Endothelial cell of umbilical vein (primary cell): Measurements from ENCODE around the gene JAML. TPM values are rescaled to one million over a fixed set of nuclear protein-coding genes. Genes with fewer than 3 reads are reported as not detected.

Experiments
- BruUV-seq: library from RNA; stranded (reverse); fragments of 400-500 nt; replicated peaks from 2 replicates; lab custom pipeline; 2021; lab: Mats Ljungman, UMichigan
- CTCF ChIA-PET: fragments of 300-600, 350-600 bp; sonication (Branson Sonifier 250); formaldehyde crosslinking; loops from one replicate; lab custom pipeline; 2021; ENCODE audit warnings: antibody characterized with exemption, inconsistent platforms; lab: Charles Lee
- POLR2A ChIA-PET: fragments of 300-600, 350-600 bp; sonication (Branson Sonifier 250); formaldehyde crosslinking; loops from one replicate; lab custom pipeline; 2021; ENCODE audit warnings: antibody characterized with exemption, inconsistent platforms; lab: Charles Lee
- DNase-seq: peaks from one replicate; pipeline ENCODE4 v3.0.0-alpha.2; 2011; ENCODE audit warnings: low read depth, low spot score
- FAIRE-seq: peaks from 2 replicates; lab custom pipeline; 2011; peaks lifted over from hg19 to GRCh38; lab: Jason Lieb, UNC
- H2AFZ ChIP-seq: 2 replicates; pipeline ENCODE4 v1.6.0; 2012; ENCODE audit warnings: low read depth, low read length, control low read depth, inconsistent platforms
- H3K27ac ChIP-seq: 2 replicates; pipeline ENCODE4 v1.5.1; 2011; ENCODE audit warnings: low read depth, mild to moderate bottlenecking, control low read depth, low read length, moderate library complexity; ENCODE audit not compliant: insufficient read depth
- H3K27me3 ChIP-seq, 2 experiments: 2 replicates each; pipeline versions ENCODE4 v1.6.0 to v1.6.1; 2011; ENCODE audit warnings: low read length in 2 of 2, mixed read lengths in 1 of 2; ENCODE audit not compliant: control insufficient read depth in 2 of 2, insufficient read depth in 2 of 2
- H3K36me3 ChIP-seq, 2 experiments: 2 replicates in 1 of 2; 3 replicates in 1 of 2; pipeline ENCODE4 v1.5.1; 2011; ENCODE audit warnings: low read length in 2 of 2, mild to moderate bottlenecking in 1 of 2, moderate library complexity in 1 of 2; ENCODE audit not compliant: control insufficient read depth in 2 of 2, insufficient read depth in 2 of 2; ENCODE audit errors: extremely low read depth in 1 of 2
- H3K4me1 ChIP-seq: 3 replicates; pipeline ENCODE4 v1.5.1; 2011; ENCODE audit warnings: mild to moderate bottlenecking, low read length; ENCODE audit not compliant: control insufficient read depth, insufficient read depth; ENCODE audit errors: extremely low read depth
- H3K4me2 ChIP-seq: 2 replicates; pipeline ENCODE4 v1.6.1; 2011; ENCODE audit warnings: low read length, control low read depth, mixed read lengths; ENCODE audit not compliant: insufficient read depth
- H3K4me3 ChIP-seq, 3 experiments: fragments of 200-600 bp in 1 of 3; sonication (generic), shearing (Covaris generic) in 1 of 3; replicated peaks in 1 of 3; 2 replicates each; pipeline ENCODE4 v1.5.1; 2011 to 2016; ENCODE audit warnings: control low read depth in 3 of 3, low read length in 3 of 3, mild to moderate bottlenecking in 2 of 3, inconsistent platforms in 1 of 3, low read depth in 1 of 3, moderate library complexity in 1 of 3; ENCODE audit not compliant: insufficient read depth in 1 of 3
- H3K79me2 ChIP-seq: 2 replicates; pipeline ENCODE4 v1.6.0; 2012; ENCODE audit warnings: low read length, inconsistent platforms; ENCODE audit not compliant: control insufficient read depth, insufficient read depth
- H3K9ac ChIP-seq: replicated peaks from 2 replicates; pipeline ENCODE3; 2011; ENCODE audit warnings: low read length, control low read depth; ENCODE audit not compliant: insufficient read depth; ENCODE audit errors: extremely low read depth
- H3K9me1 ChIP-seq: replicated peaks from 3 replicates; pipeline ENCODE4 v1.6.0; 2011; ENCODE audit warnings: mild to moderate bottlenecking, low read length; ENCODE audit not compliant: control insufficient read depth, insufficient read depth; ENCODE audit errors: extremely low read depth
- H3K9me3 ChIP-seq: replicated peaks from 2 replicates; pipeline ENCODE4 v1.5.1; 2012; ENCODE audit warnings: low read length, inconsistent platforms; ENCODE audit not compliant: control insufficient read depth, insufficient read depth
- H4K20me1 ChIP-seq: replicated peaks from 2 replicates; pipeline ENCODE3; 2011; ENCODE audit warnings: mild to moderate bottlenecking, low read length; ENCODE audit not compliant: control insufficient read depth, insufficient read depth; ENCODE audit errors: extremely low read depth
- EZH2 ChIP-seq: IDR thresholded peaks from 2 replicates; pipeline ENCODE4 v1.6.1; 2012; ENCODE audit warnings: borderline replicate concordance, low read depth, mild to moderate bottlenecking, moderate library complexity, low read length, inconsistent platforms; ENCODE audit not compliant: severe bottlenecking
- JUN ChIP-seq: IDR thresholded peaks from 2 replicates; pipeline ENCODE4 v1.6.1; 2011; ENCODE audit warnings: borderline replicate concordance, low read depth; ENCODE audit not compliant: insufficient read length, insufficient read depth
- POLR2A ChIP-seq: IDR thresholded peaks from 2 replicates; pipeline ENCODE4 v1.6.1; 2012; ENCODE audit warnings: low read depth, mild to moderate bottlenecking, control low read depth, low read length
- POLR2AphosphoS5 ChIP-seq: IDR thresholded peaks from 2 replicates; pipeline ENCODE4 v1.6.1; 2012; ENCODE audit warnings: low read depth, mild to moderate bottlenecking, control low read depth, low read length, moderate library complexity; ENCODE audit not compliant: insufficient read depth
- dilution Hi-C: fragments of 300-500 bp; cut with MboI; formaldehyde crosslinking; loops from one replicate; pipeline ENCODE4 v1.15.0; 2019; ENCODE audit warnings: low sequenced_read_pairs; ENCODE audit not compliant: extremely low pct_ligation_motif_present
- intact Hi-C: fragments of 100-400 bp; cut with micrococcal nuclease; formaldehyde crosslinking; loops from one replicate; pipeline ENCODE4 v1.10.0; 2022
- polyA plus RNA-seq, 4 experiments: library from polyadenylated mRNA; depleted of rRNA in 3 of 4; stranded (reverse) in 3 of 4; unstranded in 1 of 4; fragments of >200 nt; gene quantifications; 2 replicates each; pipeline versions ENCODE4 v1.2.1 to v1.2.3, GENCODE V29; 2011 to 2012; ENCODE audit warnings: missing spikeins in 1 of 4
- total RNA-seq: library from RNA; stranded (reverse); gene quantifications from 2 replicates; pipeline ENCODE4 v1.2.3, GENCODE V29; 2021
- TF ChIP-seq, protein P1 (sequence below), 2 donors: IDR thresholded peaks; 1 replicate in 1 of 2; 2 replicates in 1 of 2; pipeline ENCODE4 v1.5.1; 2011; ENCODE audit warnings: low read length in 2 of 2, mild to moderate bottlenecking in 2 of 2, moderate library complexity in 2 of 2, control low read depth in 1 of 2, inconsistent platforms in 1 of 2, low read depth in 1 of 2; ENCODE audit not compliant: insufficient read depth in 1 of 2; ENCODE audit errors: extremely low read depth in 1 of 2
- TF ChIP-seq, protein P2 (sequence below): IDR thresholded peaks from 2 replicates; pipeline ENCODE4 v1.6.1; 2011; ENCODE audit not compliant: insufficient read depth, insufficient read length

JAML gene
- total and polyA plus RNA-seq, 2 donors (not counting 3 experiments of a cell fraction or from before 2014, with no cell fraction given), result 0.04 to 0.35 TPM

DNA sequence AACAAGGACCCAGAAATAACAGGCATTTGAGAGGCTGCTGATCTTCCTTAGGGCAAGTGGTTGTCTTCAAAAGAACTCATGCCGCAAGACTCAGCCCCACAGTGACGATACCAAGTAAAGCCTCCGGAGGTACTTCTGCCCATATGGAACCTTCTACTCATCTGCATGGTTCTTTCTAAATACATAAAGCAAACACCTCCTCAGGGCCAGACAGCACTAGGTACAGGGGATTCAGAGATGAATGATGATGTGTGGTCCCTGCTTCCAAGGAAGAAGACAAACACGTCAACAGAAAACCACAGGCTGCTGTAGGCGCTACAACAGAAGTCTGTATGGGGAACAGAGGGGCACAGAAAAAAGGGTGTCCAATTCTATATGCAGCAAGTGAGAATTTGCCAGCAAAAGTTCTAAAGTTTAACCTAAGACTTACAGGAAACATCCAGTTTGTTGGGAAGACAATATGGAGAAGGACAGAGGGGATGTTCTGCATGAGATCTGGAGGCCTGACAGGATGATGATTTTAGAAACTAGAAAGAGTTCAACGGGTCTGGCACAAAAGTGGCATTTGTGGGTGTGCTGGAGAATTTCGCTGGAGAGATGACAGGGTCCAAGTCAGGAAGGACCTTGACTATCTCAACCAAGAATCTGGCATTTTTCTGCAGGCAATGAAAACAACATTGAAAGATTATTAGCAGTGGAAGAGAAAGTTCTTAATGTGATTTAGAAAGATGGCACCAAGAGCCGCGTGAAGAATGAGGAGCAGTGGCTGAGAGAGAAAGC lies 23.7 kb downstream of the JAML start:
- no peaks in the 10 kb centered on the region for H4K20me1 ChIP-seq
- no peak overlapping the region for H3K27ac ChIP-seq
- intact Hi-C loops, result no loop called here
- no peaks in the 10 kb centered on the region for H3K79me2 ChIP-seq
- peaks cover 4% of the 10 kb centered on the region for H3K4me1 ChIP-seq
- H3K27me3 ChIP-seq, result no peaks in the 10 kb centered on the region
- POLR2A ChIA-PET, result no interaction called here
- DNase-seq, result no peak
- TF ChIP-seq EZH2 (no peak), POLR2A (no peak), POLR2AphosphoS5 (no peak), JUN (no peak)
- TF ChIP-seq, protein P1, sequence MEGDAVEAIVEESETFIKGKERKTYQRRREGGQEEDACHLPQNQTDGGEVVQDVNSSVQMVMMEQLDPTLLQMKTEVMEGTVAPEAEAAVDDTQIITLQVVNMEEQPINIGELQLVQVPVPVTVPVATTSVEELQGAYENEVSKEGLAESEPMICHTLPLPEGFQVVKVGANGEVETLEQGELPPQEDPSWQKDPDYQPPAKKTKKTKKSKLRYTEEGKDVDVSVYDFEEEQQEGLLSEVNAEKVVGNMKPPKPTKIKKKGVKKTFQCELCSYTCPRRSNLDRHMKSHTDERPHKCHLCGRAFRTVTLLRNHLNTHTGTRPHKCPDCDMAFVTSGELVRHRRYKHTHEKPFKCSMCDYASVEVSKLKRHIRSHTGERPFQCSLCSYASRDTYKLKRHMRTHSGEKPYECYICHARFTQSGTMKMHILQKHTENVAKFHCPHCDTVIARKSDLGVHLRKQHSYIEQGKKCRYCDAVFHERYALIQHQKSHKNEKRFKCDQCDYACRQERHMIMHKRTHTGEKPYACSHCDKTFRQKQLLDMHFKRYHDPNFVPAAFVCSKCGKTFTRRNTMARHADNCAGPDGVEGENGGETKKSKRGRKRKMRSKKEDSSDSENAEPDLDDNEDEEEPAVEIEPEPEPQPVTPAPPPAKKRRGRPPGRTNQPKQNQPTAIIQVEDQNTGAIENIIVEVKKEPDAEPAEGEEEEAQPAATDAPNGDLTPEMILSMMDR (IDR thresholded peaks at IDR 0.05; ENCODE audit: extremely low read depth in 1 of 2, insufficient read depth in 1 of 2, low read depth in 1 of 2, low read length in 2 of 2), result no peak
- TF ChIP-seq, protein P2, sequence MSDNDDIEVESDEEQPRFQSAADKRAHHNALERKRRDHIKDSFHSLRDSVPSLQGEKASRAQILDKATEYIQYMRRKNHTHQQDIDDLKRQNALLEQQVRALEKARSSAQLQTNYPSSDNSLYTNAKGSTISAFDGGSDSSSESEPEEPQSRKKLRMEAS, result no peak
- no peak overlapping the region for H3K9ac ChIP-seq
- H3K4me3 ChIP-seq, result no peak overlapping the region
- no TSS peak for BruUV-seq
- no peak for FAIRE-seq
- H3K9me1 ChIP-seq, result no peaks in the 10 kb centered on the region
- dilution Hi-C loops, result no loop called here
- H3K36me3 ChIP-seq, result no peaks in the 10 kb centered on the region
- no peak overlapping the region for H3K4me2 ChIP-seq
- CTCF ChIA-PET, result interaction anchor here (1.9 to 3.8 kb wide), 3 partner anchors 30 to 151 kb away, joined by 6 to 235 read pairs (median 83); no protein-coding TSS in a partner anchor
- H2AFZ ChIP-seq, result no peak overlapping the region
- H3K9me3 ChIP-seq, result no peaks in the 10 kb centered on the region
